ENCODE data around the gene SULT4A1. TPM values are rescaled to one million over a fixed set of nuclear protein-coding genes. Genes with fewer than 3 reads are reported as not detected.

Gene SULT4A1
- total RNA-seq, 4 donors from 2014 or later: 2.1 TPM; not detected in 3

- no peaks in the 10 kb centered on the region for H3K27me3 ChIP-seq
- TF ChIP-seq CTCF (IDR thresholded peaks at IDR 0.05) (no peak), POLR2A (IDR thresholded peaks at IDR 0.05) (no peak)
- H3K4me1 ChIP-seq: no peaks in the 10 kb centered on the region
- no peak overlapping the region for H3K4me3 ChIP-seq
- H3K27ac ChIP-seq: no peak overlapping the region
- intact Hi-C loops (cut with DNase I; ENCODE audit: low total_unique reads): no loop called here
- no peaks in the 10 kb centered on the region for H3K9me3 ChIP-seq
- no peaks in the 10 kb centered on the region for H3K36me3 ChIP-seq
- DNase-seq: no peak
Observed at GRCh38 chr22:43854786-43855271, 7.5 kb downstream of the SULT4A1 start.

GRCh38 chr22:43854121-43854785 is 8.1 kb downstream of the SULT4A1 start:
- H3K9me3 ChIP-seq: no peaks in the 10 kb centered on the region
- intact Hi-C loops (cut with DNase I; ENCODE audit: low total_unique reads): no loop called here
- H3K27me3 ChIP-seq: no peaks in the 10 kb centered on the region
- no peaks in the 10 kb centered on the region for H3K4me1 ChIP-seq
- no peaks in the 10 kb centered on the region for H3K36me3 ChIP-seq
- no peak overlapping the region for H3K27ac ChIP-seq
- TF ChIP-seq POLR2A (IDR thresholded peaks at IDR 0.05) (no peak), CTCF (IDR thresholded peaks at IDR 0.05) (no peak)
- H3K4me3 ChIP-seq: no peak overlapping the region
- DNase-seq: no peak

- intact Hi-C loops (cut with DNase I; ENCODE audit: low total_unique reads): no loop called here
Observed at GRCh38 chr22:43853328-43853931, 8.9 kb downstream of the SULT4A1 start.

GRCh38 chr22:43852573-43853327 is 9.6 kb downstream of the SULT4A1 start:
- Histone ChIP-seq H3K4me1 (no peaks in the 10 kb centered on the region), H3K27ac (no peak overlapping the region), H3K27me3 (no peaks in the 10 kb centered on the region), H3K9me3 (no peaks in the 10 kb centered on the region), H3K36me3 (no peaks in the 10 kb centered on the region), H3K4me3 (no peak overlapping the region)
- intact Hi-C loops (cut with DNase I; ENCODE audit: low total_unique reads): no loop called here
- DNase-seq: peak in 1 of 2 donors; percentile 7
- no peak for TF ChIP-seq POLR2A (IDR thresholded peaks at IDR 0.05)
- TF ChIP-seq CTCF (IDR thresholded peaks at IDR 0.05): no peak

More at GRCh38 chr22:43853328-43853931, 8.9 kb downstream of the SULT4A1 start:
- H3K36me3 ChIP-seq: no peaks in the 10 kb centered on the region
- H3K9me3 ChIP-seq: no peaks in the 10 kb centered on the region
- no peak for TF ChIP-seq CTCF (IDR thresholded peaks at IDR 0.05)
- no peak for TF ChIP-seq POLR2A (IDR thresholded peaks at IDR 0.05)
- no peak for DNase-seq
- no peak overlapping the region for H3K27ac ChIP-seq
- no peak overlapping the region for H3K4me3 ChIP-seq
- no peaks in the 10 kb centered on the region for H3K27me3 ChIP-seq
- no peaks in the 10 kb centered on the region for H3K4me1 ChIP-seq

GRCh38 chr22:43851979-43852307 is 10.4 kb downstream of the SULT4A1 start:
- intact Hi-C loops (cut with DNase I; ENCODE audit: low total_unique reads): no loop called here
- no peaks in the 10 kb centered on the region for H3K27me3 ChIP-seq
- H3K27ac ChIP-seq: no peak overlapping the region
- TF ChIP-seq CTCF (IDR thresholded peaks at IDR 0.05): no peak
- TF ChIP-seq POLR2A (IDR thresholded peaks at IDR 0.05): no peak
- no peak overlapping the region for H3K4me3 ChIP-seq
- no peaks in the 10 kb centered on the region for H3K36me3 ChIP-seq
- H3K9me3 ChIP-seq: no peaks in the 10 kb centered on the region
- no peaks in the 10 kb centered on the region for H3K4me1 ChIP-seq
- no peak for DNase-seq
